Esophagus squamous epithelium (tissue), 5 donors: ENCODE measurements around the gene PTPRD. TPM values are rescaled to one million over a fixed set of nuclear protein-coding genes. Genes with fewer than 3 reads are reported as not detected.

Experiments
- DNase-seq: peaks from one replicate; lab custom pipeline; 2025; lab: John Stamatoyannopoulos, UW
- H3K27ac ChIP-seq, 4 donors: fragments of 200-600 bp; sonication (generic); one replicate each; pipeline ENCODE4 v1.5.1; 2016 to 2019; ENCODE audit warnings: mild to moderate bottlenecking in 1 of 4
- H3K27me3 ChIP-seq, 4 donors: fragments of 200-600 bp; sonication (generic); 1 replicate in 3 of 4; 2 replicates in 1 of 4; pipeline versions ENCODE4 v1.5.1 to v1.6.0; 2017 to 2021; ENCODE audit warnings: antibody characterized with exemption in 1 of 4
- H3K36me3 ChIP-seq, 3 donors: fragments of 200-600 bp; sonication (generic); one replicate each; pipeline ENCODE4 v1.5.1; 2016 to 2019
- H3K4me1 ChIP-seq, 3 donors: fragments of 200-600 bp; sonication (generic); one replicate each; pipeline ENCODE4 v1.5.1; 2017 to 2019
- H3K4me3 ChIP-seq, 4 donors: fragments of 200-600 bp; sonication (generic); 1 replicate in 3 of 4; 2 replicates in 1 of 4; pipeline ENCODE4 v1.5.1; 2016 to 2019; ENCODE audit warnings: mild to moderate bottlenecking in 2 of 4, moderate library complexity in 1 of 4
- H3K9me3 ChIP-seq, 3 donors: fragments of 200-600 bp; sonication (generic); one replicate each; pipeline ENCODE4 v1.5.1; 2016 to 2019
- POLR2A ChIP-seq, 4 donors: fragments of 450-650 bp; IDR thresholded peaks; one replicate each; pipeline ENCODE4 v1.6.1; 2017; ENCODE audit warnings: antibody characterized with exemption in 4 of 4, mild to moderate bottlenecking in 4 of 4, moderate library complexity in 3 of 4
- WGBS, 2 donors: methylation state at CpG; one replicate each; pipeline ENCODE4 v1.1.5; 2018; 5-methylcytosine and 5-hydroxymethylcytosine counted together
- intact Hi-C: fragments of 100-400 bp; cut with DNase I; formaldehyde crosslinking; loops from one replicate; pipeline ENCODE4 v1.15.0; 2022
- total RNA-seq, 4 donors: library from RNA; depleted of rRNA; stranded (reverse); fragments of >200 nt; gene quantifications; one replicate each; pipeline ENCODE4 v1.1.0, GENCODE V29; 2016
- TF ChIP-seq, protein P1 (sequence below), 6 experiments: fragments of 450-650 bp in 4 of 6; fragments of 200-600 bp in 2 of 6; sonication (generic) in 2 of 6; IDR thresholded peaks; one replicate each; pipeline ENCODE4 v1.5.1; 2016 to 2019; ENCODE audit warnings: antibody characterized with exemption in 6 of 6, mild to moderate bottlenecking in 4 of 6, moderate library complexity in 4 of 6
- donor health status: DM: yes; HTN: yes; CAD: no.

Gene PTPRD
- total RNA-seq, 4 donors from 2014 or later, result 0.23 to 16.3 (median 6.6) TPM

DNA sequence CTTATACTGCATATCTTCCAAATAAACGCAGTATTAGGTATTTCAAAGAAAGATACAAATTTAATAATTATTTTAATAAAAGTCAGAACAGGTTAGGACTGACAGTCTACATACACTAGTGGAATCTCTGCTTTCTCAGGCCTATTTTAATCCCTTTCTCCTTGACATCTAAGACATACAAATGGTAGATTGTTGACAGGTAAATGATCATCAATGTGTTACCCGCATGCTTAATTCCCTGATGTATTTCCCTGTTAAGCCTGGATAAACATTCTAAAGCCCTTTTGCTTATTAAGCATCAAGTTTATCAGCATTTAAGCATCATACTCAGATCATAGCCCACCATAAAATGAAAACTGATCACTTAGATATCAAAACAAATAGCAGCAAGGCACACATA, 576.7 kb downstream of the PTPRD start:
- Histone ChIP-seq H3K4me3 (no peak overlapping the region), H3K36me3 (no peaks in the 10 kb centered on the region), H3K9me3 (no peaks in the 10 kb centered on the region), H3K27ac (no peak overlapping the region), H3K4me1 (no peaks in the 10 kb centered on the region), H3K27me3 (no peaks in the 10 kb centered on the region)
- 82 to 88% methylated on average over 2 of the region's 2 CpGs for WGBS, 2 donors
- no peak for DNase-seq
- intact Hi-C loops, result no loop called here
- TF ChIP-seq, protein P1, sequence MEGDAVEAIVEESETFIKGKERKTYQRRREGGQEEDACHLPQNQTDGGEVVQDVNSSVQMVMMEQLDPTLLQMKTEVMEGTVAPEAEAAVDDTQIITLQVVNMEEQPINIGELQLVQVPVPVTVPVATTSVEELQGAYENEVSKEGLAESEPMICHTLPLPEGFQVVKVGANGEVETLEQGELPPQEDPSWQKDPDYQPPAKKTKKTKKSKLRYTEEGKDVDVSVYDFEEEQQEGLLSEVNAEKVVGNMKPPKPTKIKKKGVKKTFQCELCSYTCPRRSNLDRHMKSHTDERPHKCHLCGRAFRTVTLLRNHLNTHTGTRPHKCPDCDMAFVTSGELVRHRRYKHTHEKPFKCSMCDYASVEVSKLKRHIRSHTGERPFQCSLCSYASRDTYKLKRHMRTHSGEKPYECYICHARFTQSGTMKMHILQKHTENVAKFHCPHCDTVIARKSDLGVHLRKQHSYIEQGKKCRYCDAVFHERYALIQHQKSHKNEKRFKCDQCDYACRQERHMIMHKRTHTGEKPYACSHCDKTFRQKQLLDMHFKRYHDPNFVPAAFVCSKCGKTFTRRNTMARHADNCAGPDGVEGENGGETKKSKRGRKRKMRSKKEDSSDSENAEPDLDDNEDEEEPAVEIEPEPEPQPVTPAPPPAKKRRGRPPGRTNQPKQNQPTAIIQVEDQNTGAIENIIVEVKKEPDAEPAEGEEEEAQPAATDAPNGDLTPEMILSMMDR (IDR thresholded peaks at IDR 0.05), result no peak
- TF ChIP-seq POLR2A (IDR thresholded peaks at IDR 0.05), result no peak

DNA sequence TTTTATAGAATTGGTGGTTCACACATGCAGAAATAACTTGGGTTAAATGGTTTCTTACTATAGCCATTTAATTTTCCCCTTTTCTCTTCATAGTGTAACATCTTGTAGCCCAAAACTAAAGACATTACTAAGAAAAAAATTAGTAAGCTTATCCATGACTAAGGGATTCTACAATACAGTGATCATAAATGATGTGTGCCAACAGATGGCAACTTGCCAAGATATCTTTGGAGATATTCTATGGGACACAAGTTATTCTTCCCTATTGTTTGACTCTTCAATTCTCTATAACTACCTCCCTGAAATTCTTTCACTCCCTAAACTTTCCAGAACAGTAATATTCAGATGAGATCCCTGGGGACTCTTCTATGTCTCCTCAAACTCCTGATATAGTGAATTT, 580.6 kb downstream of the PTPRD start:
- no peak overlapping the region for H3K27ac ChIP-seq
- no peaks in the 10 kb centered on the region for H3K4me1 ChIP-seq
- no peak overlapping the region for H3K4me3 ChIP-seq
- intact Hi-C loops, result no loop called here
- peaks cover 0 to 3% (median 0%) of the 10 kb centered on the region in 3 donors for H3K9me3 ChIP-seq
- no peaks in the 10 kb centered on the region for H3K36me3 ChIP-seq
- DNase-seq, result no peak
- no peaks in the 10 kb centered on the region for H3K27me3 ChIP-seq
- TF ChIP-seq, protein P1 (IDR thresholded peaks at IDR 0.05), result no peak
- no peak for TF ChIP-seq POLR2A (IDR thresholded peaks at IDR 0.05)

DNA sequence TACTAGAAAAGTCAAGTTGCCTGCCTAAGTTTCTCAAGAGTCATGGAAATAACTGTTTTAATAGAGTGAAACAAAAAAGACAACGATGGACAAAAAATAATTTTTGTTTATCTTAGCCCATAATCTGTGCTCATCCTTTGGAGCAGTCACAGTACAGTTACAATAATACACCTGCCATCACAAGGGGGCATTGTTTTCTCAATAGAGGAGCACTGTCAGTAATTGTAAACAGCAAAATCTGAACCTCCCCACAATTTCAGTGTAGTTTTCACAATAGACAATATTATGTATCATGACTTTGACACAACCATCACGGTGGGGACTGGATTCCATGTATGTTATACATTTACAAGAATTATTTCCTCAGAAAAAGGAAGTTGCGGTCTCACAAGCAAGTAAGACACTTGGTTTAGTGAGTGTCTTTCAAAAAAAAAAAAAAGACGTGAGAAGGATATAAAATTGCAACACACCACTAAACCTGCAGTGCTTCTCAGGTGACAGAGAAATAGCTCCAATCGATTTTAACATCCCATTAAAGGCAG, 586.3 kb downstream of the PTPRD start:
- no peak overlapping the region for H3K27ac ChIP-seq
- TF ChIP-seq, protein P1 (IDR thresholded peaks at IDR 0.05), result no peak
- TF ChIP-seq POLR2A (IDR thresholded peaks at IDR 0.05), result no peak
- WGBS, 2 donors, result 50 to 57% methylated on average over 5 of the region's 5 CpGs
- no peaks in the 10 kb centered on the region for H3K27me3 ChIP-seq
- H3K36me3 ChIP-seq, result no peaks in the 10 kb centered on the region
- no peak for DNase-seq
- intact Hi-C loops, result no loop called here
- H3K4me1 ChIP-seq, result no peaks in the 10 kb centered on the region
- H3K9me3 ChIP-seq, result peaks cover 0 to 3% (median 0%) of the 10 kb centered on the region in 3 donors
- H3K4me3 ChIP-seq, result no peak overlapping the region

DNA sequence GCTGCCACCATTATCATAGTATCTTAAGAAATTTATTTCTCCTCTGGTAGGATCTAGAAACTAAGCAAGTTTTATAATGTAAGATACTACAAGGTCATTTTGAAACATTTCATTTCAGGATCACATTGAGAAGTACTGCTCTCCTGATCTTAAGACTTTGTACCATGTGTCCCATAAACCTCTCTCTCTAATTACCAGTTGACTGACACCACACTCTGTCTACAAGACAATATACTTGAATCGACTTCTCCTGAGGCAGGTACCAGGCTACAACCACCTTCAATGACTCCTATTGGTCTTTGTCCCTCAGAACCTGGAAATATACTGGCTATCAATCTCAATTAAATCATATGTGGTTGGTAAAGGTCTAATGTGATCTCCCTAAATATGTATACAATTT, 597.0 kb downstream of the PTPRD start:
- H3K27me3 ChIP-seq, result no peaks in the 10 kb centered on the region
- intact Hi-C loops, result no loop called here
- H3K4me3 ChIP-seq, result no peak overlapping the region
- no peaks in the 10 kb centered on the region for H3K9me3 ChIP-seq
- TF ChIP-seq POLR2A (IDR thresholded peaks at IDR 0.05), result no peak
- H3K4me1 ChIP-seq, result no peaks in the 10 kb centered on the region
- DNase-seq, result no peak
- no peak overlapping the region for H3K27ac ChIP-seq
- H3K36me3 ChIP-seq, result no peaks in the 10 kb centered on the region
- 65 to 68% methylated on average over 1 of the region's 1 CpG for WGBS, 2 donors

DNA sequence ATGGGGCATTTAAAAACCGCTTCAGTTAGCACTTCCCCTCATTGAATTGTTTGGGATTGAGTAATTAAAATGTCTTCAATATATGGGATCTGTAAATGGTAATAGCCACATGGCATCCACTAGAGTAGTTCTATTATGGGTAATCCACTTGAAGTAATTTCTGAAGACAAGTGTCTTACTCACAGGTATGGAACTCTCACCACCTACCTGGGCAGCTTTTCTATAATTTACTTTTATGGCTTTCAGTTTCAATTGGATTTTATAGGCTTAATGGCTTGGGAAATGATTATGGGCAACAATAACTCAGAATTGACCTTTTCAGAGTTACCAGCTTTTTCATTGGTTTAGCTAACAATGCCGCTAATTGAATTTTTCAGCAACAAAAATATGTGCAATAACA, 597.9 kb downstream of the PTPRD start:
- no peak overlapping the region for H3K27ac ChIP-seq
- TF ChIP-seq, protein P1 (IDR thresholded peaks at IDR 0.05), result no peak
- no peak for TF ChIP-seq POLR2A (IDR thresholded peaks at IDR 0.05)
- intact Hi-C loops, result no loop called here
- no peak for DNase-seq
- H3K9me3 ChIP-seq, result no peaks in the 10 kb centered on the region
- H3K4me1 ChIP-seq, result no peaks in the 10 kb centered on the region
- no peak overlapping the region for H3K4me3 ChIP-seq
- H3K27me3 ChIP-seq, result no peaks in the 10 kb centered on the region
- WGBS, 2 donors, result 73 to 77% methylated on average over 2 of the region's 2 CpGs
- no peaks in the 10 kb centered on the region for H3K36me3 ChIP-seq

DNA sequence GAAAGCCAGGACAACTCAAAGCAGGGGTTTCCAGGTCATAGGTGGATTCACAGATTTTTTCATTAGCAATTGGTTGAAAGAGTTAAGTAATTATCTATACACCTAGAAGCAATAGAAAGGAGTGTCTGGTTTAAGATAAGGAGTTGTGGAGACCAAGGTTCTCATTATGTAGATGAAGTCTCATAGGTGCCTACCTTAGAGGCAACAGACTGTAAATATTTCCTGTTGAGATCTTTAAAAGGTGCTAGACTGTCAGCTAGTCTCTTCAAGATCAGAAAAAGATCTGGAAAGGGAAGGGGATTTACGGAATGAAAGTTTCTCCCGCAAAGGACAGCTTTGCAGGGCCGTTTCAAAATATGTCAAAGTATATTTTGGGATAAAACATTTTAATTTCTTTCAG, 603.4 kb downstream of the PTPRD start:
- Histone ChIP-seq H3K36me3 (no peaks in the 10 kb centered on the region), H3K4me3 (no peak overlapping the region), H3K4me1 (no peaks in the 10 kb centered on the region), H3K9me3 (no peaks in the 10 kb centered on the region), H3K27ac (no peak overlapping the region), H3K27me3 (no peaks in the 10 kb centered on the region)
- intact Hi-C loops, result no loop called here
- WGBS, 2 donors, result 73 to 83% methylated on average over 3 of the region's 3 CpGs
- no peak for TF ChIP-seq POLR2A (IDR thresholded peaks at IDR 0.05)
- TF ChIP-seq, protein P1 (IDR thresholded peaks at IDR 0.05), result no peak
- no peak for DNase-seq
